ENCODE data around the gene PPAN.

PPAN gene

GRCh38 chr19:10122045-10122444 is 15.9 kb downstream of the PPAN start:
- Histone ChIP-seq H3K36me3 (ENCODE audit: insufficient read depth) (no peaks in the 10 kb centered on the region), H3K27ac (no peak overlapping the region), H3K4me2 (no peak overlapping the region)

DNA sequence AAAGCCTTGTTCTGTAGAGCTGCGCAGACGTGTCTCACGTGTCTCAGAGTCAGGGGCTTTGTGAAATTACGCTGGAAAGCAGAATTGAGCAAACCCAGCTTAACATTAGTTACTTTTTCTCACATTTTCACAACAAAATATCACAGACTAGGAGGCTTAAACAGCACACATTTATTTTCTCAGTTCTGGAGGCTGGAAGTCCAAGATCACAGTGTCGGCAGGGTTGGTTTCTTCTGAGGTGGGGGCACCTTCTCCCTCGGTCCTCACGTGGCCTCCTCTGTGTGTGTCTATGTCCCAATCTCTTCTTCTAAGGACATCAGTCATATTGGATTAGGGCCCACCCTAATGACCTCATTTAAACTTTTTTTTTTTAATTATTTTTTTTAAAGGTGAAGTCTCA is 18.3 kb downstream of the PPAN start:
- H3K4me1 ChIP-seq (ENCODE audit: low read depth, poor library complexity, severe bottlenecking), result no peaks in the 10 kb centered on the region
- peaks cover 2% of the 10 kb centered on the region; the same call in 1 of the 2 replicates for H3K79me2 ChIP-seq (ENCODE audit: insufficient read depth, low read depth)
- no peak overlapping the region for H2AFZ ChIP-seq (ENCODE audit: low read depth)
- H3K4me3 ChIP-seq (IDR thresholded peaks at IDR 0.05; ENCODE audit: insufficient read depth, low read depth, low read length), result no peak overlapping the region
- no peak overlapping the region for H3K27ac ChIP-seq
- no peak overlapping the region for H3K4me2 ChIP-seq
- no peaks in the 10 kb centered on the region for H3K36me3 ChIP-seq (ENCODE audit: insufficient read depth)
- no peak overlapping the region for H3K9ac ChIP-seq
- no peaks in the 10 kb centered on the region for H4K20me1 ChIP-seq (ENCODE audit: insufficient read depth)
- TF ChIP-seq, protein P1, sequence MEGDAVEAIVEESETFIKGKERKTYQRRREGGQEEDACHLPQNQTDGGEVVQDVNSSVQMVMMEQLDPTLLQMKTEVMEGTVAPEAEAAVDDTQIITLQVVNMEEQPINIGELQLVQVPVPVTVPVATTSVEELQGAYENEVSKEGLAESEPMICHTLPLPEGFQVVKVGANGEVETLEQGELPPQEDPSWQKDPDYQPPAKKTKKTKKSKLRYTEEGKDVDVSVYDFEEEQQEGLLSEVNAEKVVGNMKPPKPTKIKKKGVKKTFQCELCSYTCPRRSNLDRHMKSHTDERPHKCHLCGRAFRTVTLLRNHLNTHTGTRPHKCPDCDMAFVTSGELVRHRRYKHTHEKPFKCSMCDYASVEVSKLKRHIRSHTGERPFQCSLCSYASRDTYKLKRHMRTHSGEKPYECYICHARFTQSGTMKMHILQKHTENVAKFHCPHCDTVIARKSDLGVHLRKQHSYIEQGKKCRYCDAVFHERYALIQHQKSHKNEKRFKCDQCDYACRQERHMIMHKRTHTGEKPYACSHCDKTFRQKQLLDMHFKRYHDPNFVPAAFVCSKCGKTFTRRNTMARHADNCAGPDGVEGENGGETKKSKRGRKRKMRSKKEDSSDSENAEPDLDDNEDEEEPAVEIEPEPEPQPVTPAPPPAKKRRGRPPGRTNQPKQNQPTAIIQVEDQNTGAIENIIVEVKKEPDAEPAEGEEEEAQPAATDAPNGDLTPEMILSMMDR (conservative IDR thresholded peaks at IDR 0.05; ENCODE audit: low read depth, low read length), result no peak
- H3K27me3 ChIP-seq (ENCODE audit: insufficient read depth, low read depth), result no peaks in the 10 kb centered on the region

More at GRCh38 chr19:10122045-10122444, 15.9 kb downstream of the PPAN start:
- Histone ChIP-seq H3K4me1 (ENCODE audit: low read depth, poor library complexity, severe bottlenecking) (peaks cover 2% of the 10 kb centered on the region), H4K20me1 (ENCODE audit: insufficient read depth) (no peaks in the 10 kb centered on the region), H3K79me2 (ENCODE audit: insufficient read depth, low read depth) (peaks cover 12% of the 10 kb centered on the region; the same call in 1 of the 2 replicates), H3K9ac (no peak overlapping the region), H2AFZ (ENCODE audit: low read depth) (no peak overlapping the region), H3K27me3 (ENCODE audit: insufficient read depth, low read depth) (no peaks in the 10 kb centered on the region), H3K4me3 (IDR thresholded peaks at IDR 0.05; ENCODE audit: insufficient read depth, low read depth, low read length) (no peak overlapping the region)
- TF ChIP-seq, protein P1 (conservative IDR thresholded peaks at IDR 0.05; ENCODE audit: low read depth, low read length), result no peak

- no peaks in the 10 kb centered on the region for H3K27me3 ChIP-seq (ENCODE audit: insufficient read depth, low read depth)
- no peak overlapping the region for H3K4me3 ChIP-seq (IDR thresholded peaks at IDR 0.05; ENCODE audit: insufficient read depth, low read depth, low read length)
- no peaks in the 10 kb centered on the region for H3K79me2 ChIP-seq (ENCODE audit: insufficient read depth, low read depth)
- TF ChIP-seq, protein P1 (conservative IDR thresholded peaks at IDR 0.05; ENCODE audit: low read depth, low read length), result no peak
- H3K4me2 ChIP-seq, result no peak overlapping the region
- no peaks in the 10 kb centered on the region for H4K20me1 ChIP-seq (ENCODE audit: insufficient read depth)
- no peak overlapping the region for H3K27ac ChIP-seq
- no peaks in the 10 kb centered on the region for H3K36me3 ChIP-seq (ENCODE audit: insufficient read depth)
- H3K4me1 ChIP-seq (ENCODE audit: low read depth, poor library complexity, severe bottlenecking), result no peaks in the 10 kb centered on the region
- no peak overlapping the region for H2AFZ ChIP-seq (ENCODE audit: low read depth)
- no peak overlapping the region for H3K9ac ChIP-seq
Observed at GRCh38 chr19:10126213-10126639, 20.1 kb downstream of the PPAN start.

GRCh38 chr19:10132905-10133304 is 26.7 kb downstream of the PPAN start:
- no peak overlapping the region for H3K4me3 ChIP-seq (IDR thresholded peaks at IDR 0.05; ENCODE audit: insufficient read depth, low read depth, low read length)
- TF ChIP-seq, protein P1 (conservative IDR thresholded peaks at IDR 0.05; ENCODE audit: low read depth, low read length), result no peak
- no peak overlapping the region for H3K4me2 ChIP-seq
- no peak overlapping the region for H3K27ac ChIP-seq
- no peaks in the 10 kb centered on the region for H3K79me2 ChIP-seq (ENCODE audit: insufficient read depth, low read depth)
- H4K20me1 ChIP-seq (ENCODE audit: insufficient read depth), result no peaks in the 10 kb centered on the region
- H3K9ac ChIP-seq, result no peak overlapping the region
- peaks cover 8% of the 10 kb centered on the region; the same call in 1 of the 2 replicates for H3K36me3 ChIP-seq (ENCODE audit: insufficient read depth)
- H3K27me3 ChIP-seq (ENCODE audit: insufficient read depth, low read depth), result no peaks in the 10 kb centered on the region
- H2AFZ ChIP-seq (ENCODE audit: low read depth), result no peak overlapping the region
- H3K4me1 ChIP-seq (ENCODE audit: low read depth, poor library complexity, severe bottlenecking), result no peaks in the 10 kb centered on the region
